HepG2 (cell line): ENCODE data around the gene UST. TPM values are rescaled to one million over a fixed set of nuclear protein-coding genes. Genes with fewer than 3 reads are reported as not detected.
A peak's percentile ranks its signal among the peaks of the same experiment; 100 is the strongest.

ENCODE experiments used
- BRCA1 ChIP-seq: sonication (generic); formaldehyde crosslinking; IDR thresholded peaks from 2 replicates; pipeline ENCODE4 v1.4.0; 2020; ENCODE audit warnings: missing genetic modification reagents
- CENPX ChIP-seq: sonication (generic); formaldehyde crosslinking; IDR thresholded peaks from 2 replicates; pipeline ENCODE4 v1.9.0; 2021; ENCODE audit warnings: mild to moderate bottlenecking, missing genetic modification reagents, moderate library complexity
- GLMP ChIP-seq: sonication (generic); formaldehyde crosslinking; IDR thresholded peaks from 2 replicates; pipeline ENCODE4 v1.9.0; 2021; ENCODE audit warnings: missing genetic modification reagents, mild to moderate bottlenecking, borderline replicate concordance
- HOXA3 ChIP-seq: sonication (generic); formaldehyde crosslinking; IDR thresholded peaks from 2 replicates; pipeline ENCODE4 v1.5.0; 2020; ENCODE audit warnings: missing genetic modification reagents
- KDM4B ChIP-seq: sonication (generic); formaldehyde crosslinking; IDR thresholded peaks from 2 replicates; pipeline ENCODE4 v1.4.0; 2020; ENCODE audit warnings: missing genetic modification reagents
- NCOA2 ChIP-seq: sonication (generic); formaldehyde crosslinking; IDR thresholded peaks from 2 replicates; pipeline ENCODE4 v1.8.0; 2022; ENCODE audit warnings: inconsistent platforms
- REST ChIP-seq, 2 experiments: IDR thresholded peaks; 2 replicates each; pipeline ENCODE4 v1.6.1; 2011 to 2012; ENCODE audit warnings: low read length in 2 of 2, borderline replicate concordance in 1 of 2, low read depth in 1 of 2, mild to moderate bottlenecking in 1 of 2, moderate library complexity in 1 of 2
- SMARCE1 ChIP-seq: fragments of 450-650 bp; IDR thresholded peaks from 2 replicates; pipeline ENCODE4 v1.6.1; 2017; ENCODE audit warnings: borderline replicate concordance
- ZGPAT ChIP-seq: IDR thresholded peaks from 2 replicates; pipeline ENCODE4 v1.6.1; 2016; ENCODE audit warnings: mild to moderate bottlenecking
- ZZZ3 ChIP-seq: sonication (generic); formaldehyde crosslinking; IDR thresholded peaks from 2 replicates; pipeline ENCODE4 v1.4.0; 2020; ENCODE audit warnings: missing genetic modification reagents, mild to moderate bottlenecking, borderline replicate concordance
- polyA plus RNA-seq, 8 experiments: library from polyadenylated mRNA; depleted of rRNA in 3 of 8; stranded (reverse) in 7 of 8; unstranded in 1 of 8; fragments of >200 nt; fragmentation: Illumina TruSeq in 4 of 8; extraction: Trizol in 4 of 8; gene quantifications; 2 replicates each; pipeline versions ENCODE4 v1.2.1 to v1.2.3, GENCODE V29; 2011 to 2016; ENCODE audit warnings: low read depth in 4 of 8, missing spikeins in 1 of 8, mixed read lengths in 1 of 8; ENCODE audit not compliant: insufficient read depth in 1 of 8
- total RNA-seq, 5 experiments: library from RNA; depleted of rRNA; stranded (reverse); fragments of >200 nt; fragmentation: Illumina TruSeq; extraction: Trizol; gene quantifications; 2 replicates each; pipeline ENCODE4 v1.2.3, GENCODE V29; 2016; ENCODE audit warnings: low read depth in 1 of 5
- TF ChIP-seq, protein P1 (sequence below): sonication (generic); formaldehyde crosslinking; IDR thresholded peaks from 2 replicates; pipeline ENCODE4 v1.4.0; 2020; ENCODE audit warnings: missing genetic modification reagents
- TF ChIP-seq, protein P2 (sequence below): sonication (generic); formaldehyde crosslinking; IDR thresholded peaks from 2 replicates; pipeline ENCODE4 v1.8.0; 2022; ENCODE audit warnings: mild to moderate bottlenecking, missing genetic modification reagents; ENCODE audit not compliant: insufficient replicate concordance
- TF ChIP-seq, protein P3 (sequence below): IDR thresholded peaks from 2 replicates; pipeline ENCODE4 v1.6.1; 2016; ENCODE audit warnings: missing compliant biosample characterization, missing genetic modification reagents, borderline replicate concordance
- TF ChIP-seq, protein P4 (sequence below): sonication (generic); formaldehyde crosslinking; conservative IDR thresholded peaks from 2 replicates; pipeline ENCODE4 v1.8.0; 2022; ENCODE audit warnings: mild to moderate bottlenecking, moderate library complexity, missing genetic modification reagents

The UST gene
- total and polyA plus RNA-seq, 2 of the 13 experiments (the other 11 are each of a cell fraction or from before 2014, with no cell fraction given) = 0.27 TPM; not detected in 1

DNA sequence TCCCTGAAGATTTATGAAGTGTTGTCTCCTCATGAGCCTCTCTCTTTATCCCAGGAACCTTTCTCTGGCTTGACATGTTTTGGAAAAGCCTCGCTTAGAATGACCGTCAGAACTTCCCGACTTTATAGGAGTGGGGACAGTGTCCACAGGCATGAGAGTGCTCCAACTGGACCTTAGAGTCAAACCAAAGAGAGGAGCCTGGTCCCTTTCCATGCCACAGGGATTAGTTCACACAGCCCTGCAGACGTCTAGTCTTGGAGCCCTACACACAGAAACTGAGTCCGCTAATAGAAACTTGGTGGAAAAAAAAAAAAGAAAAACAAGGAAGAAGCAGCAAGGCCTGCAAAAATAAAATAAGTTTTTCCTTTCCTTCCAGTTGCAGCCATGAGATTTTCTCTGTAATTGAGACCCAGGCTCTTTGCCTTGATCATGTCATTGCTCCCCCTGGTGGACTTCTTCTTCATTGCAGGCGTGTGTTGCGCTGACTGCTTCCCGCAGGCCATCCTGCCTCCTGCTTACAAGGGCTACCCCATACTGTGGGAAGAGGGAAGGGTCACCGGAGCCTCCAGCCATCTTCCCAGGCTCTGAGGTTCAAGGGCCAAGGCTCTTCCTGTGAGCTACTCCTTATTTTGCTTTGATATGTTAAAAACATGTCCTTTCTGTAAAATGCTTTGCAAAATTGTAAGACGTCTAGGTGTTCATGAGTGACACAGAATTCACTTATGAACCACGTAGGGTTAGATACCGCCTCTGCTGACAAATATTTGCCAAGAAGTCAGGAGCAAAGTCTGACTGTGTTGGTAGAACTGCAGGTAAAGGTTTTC lies 201.0 kb downstream of the UST start (continued):
- TF ChIP-seq, protein P1, sequence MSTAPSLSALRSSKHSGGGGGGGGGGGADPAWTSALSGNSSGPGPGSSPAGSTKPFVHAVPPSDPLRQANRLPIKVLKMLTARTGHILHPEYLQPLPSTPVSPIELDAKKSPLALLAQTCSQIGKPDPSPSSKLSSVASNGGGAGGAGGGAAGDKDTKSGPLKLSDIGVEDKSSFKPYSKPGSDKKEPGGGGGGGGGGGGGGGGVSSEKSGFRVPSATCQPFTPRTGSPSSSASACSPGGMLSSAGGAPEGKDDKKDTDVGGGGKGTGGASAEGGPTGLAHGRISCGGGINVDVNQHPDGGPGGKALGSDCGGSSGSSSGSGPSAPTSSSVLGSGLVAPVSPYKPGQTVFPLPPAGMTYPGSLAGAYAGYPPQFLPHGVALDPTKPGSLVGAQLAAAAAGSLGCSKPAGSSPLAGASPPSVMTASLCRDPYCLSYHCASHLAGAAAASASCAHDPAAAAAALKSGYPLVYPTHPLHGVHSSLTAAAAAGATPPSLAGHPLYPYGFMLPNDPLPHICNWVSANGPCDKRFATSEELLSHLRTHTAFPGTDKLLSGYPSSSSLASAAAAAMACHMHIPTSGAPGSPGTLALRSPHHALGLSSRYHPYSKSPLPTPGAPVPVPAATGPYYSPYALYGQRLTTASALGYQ (CRISPR knock-in tag) = no peak
- TF ChIP-seq NCOA2 (CRISPR knock-in tag) (no peak), GLMP (CRISPR knock-in tag) (no peak), REST (IDR thresholded peaks at IDR 0.05; ENCODE audit: borderline replicate concordance in 1 of 2, low read depth in 1 of 2, low read length in 2 of 2) (no peak), BRCA1 (CRISPR knock-in tag) (0 out of 2 replicates have a peak, but pooled peaks have one; percentile 52), KDM4B (CRISPR knock-in tag) (no peak), ZZZ3 (no peak), HOXA3 (CRISPR knock-in tag) (peak; percentile 38; the same call in 1 of the 2 replicates), ZGPAT (0 out of 2 replicates have a peak, but pooled peaks have one; percentile 26), SMARCE1 (no peak), CENPX (CRISPR knock-in tag) (no peak)
- TF ChIP-seq, protein P2, sequence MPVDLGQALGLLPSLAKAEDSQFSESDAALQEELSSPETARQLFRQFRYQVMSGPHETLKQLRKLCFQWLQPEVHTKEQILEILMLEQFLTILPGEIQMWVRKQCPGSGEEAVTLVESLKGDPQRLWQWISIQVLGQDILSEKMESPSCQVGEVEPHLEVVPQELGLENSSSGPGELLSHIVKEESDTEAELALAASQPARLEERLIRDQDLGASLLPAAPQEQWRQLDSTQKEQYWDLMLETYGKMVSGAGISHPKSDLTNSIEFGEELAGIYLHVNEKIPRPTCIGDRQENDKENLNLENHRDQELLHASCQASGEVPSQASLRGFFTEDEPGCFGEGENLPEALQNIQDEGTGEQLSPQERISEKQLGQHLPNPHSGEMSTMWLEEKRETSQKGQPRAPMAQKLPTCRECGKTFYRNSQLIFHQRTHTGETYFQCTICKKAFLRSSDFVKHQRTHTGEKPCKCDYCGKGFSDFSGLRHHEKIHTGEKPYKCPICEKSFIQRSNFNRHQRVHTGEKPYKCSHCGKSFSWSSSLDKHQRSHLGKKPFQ (CRISPR knock-in tag) = no peak
- TF ChIP-seq, protein P3, sequence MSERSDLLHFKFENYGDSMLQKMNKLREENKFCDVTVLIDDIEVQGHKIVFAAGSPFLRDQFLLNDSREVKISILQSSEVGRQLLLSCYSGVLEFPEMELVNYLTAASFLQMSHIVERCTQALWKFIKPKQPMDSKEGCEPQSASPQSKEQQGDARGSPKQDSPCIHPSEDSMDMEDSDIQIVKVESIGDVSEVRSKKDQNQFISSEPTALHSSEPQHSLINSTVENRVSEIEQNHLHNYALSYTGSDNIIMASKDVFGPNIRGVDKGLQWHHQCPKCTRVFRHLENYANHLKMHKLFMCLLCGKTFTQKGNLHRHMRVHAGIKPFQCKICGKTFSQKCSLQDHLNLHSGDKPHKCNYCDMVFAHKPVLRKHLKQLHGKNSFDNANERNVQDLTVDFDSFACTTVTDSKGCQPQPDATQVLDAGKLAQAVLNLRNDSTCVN = no peak
- TF ChIP-seq, protein P4, sequence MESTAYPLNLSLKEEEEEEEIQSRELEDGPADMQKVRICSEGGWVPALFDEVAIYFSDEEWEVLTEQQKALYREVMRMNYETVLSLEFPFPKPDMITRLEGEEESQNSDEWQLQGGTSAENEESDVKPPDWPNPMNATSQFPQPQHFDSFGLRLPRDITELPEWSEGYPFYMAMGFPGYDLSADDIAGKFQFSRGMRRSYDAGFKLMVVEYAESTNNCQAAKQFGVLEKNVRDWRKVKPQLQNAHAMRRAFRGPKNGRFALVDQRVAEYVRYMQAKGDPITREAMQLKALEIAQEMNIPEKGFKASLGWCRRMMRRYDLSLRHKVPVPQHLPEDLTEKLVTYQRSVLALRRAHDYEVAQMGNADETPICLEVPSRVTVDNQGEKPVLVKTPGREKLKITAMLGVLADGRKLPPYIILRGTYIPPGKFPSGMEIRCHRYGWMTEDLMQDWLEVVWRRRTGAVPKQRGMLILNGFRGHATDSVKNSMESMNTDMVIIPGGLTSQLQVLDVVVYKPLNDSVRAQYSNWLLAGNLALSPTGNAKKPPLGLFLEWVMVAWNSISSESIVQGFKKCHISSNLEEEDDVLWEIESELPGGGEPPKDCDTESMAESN (CRISPR knock-in tag) = peak; percentile 48; the same call in 1 of the 2 replicates
